ENCODE results near the gene DPF3. TPM values are rescaled to one million over a fixed set of nuclear protein-coding genes. Genes with fewer than 3 reads are reported as not detected.
A peak's percentile ranks its signal among the peaks of the same experiment; 100 is the strongest.

DPF3 gene
- polyA plus RNA-seq, 6 donors from 2014 or later: 4.2 to 9.0 (median 6.1) TPM

DNA sequence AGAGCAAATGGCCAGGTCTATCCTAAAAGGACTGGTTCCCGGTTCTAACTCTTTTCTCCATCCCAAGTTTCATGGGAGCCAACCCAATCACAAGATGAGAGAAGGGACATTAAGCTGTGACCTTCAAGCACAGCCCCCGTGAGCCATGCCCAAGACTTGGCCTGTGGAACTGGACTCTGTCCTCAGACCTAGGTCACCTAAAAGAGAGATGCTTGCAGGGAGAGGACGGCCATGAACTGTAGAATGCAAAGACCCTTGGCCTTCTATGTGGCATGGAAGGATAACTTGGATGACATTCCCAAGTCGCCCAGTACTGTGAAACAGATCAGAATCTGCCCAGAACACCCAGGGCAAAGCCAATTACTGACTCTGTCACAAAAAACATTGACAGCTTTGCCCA lies 263.5 kb downstream of the DPF3 start:
- no peak for DNase-seq
- ATAC-seq (ENCODE audit: low read depth in 2 of 2): no peak
- H3K36me3 Mint-ChIP-seq: peaks cover 0 to 8% of the 10 kb centered on the region in 2 donors
- peaks cover 6 to 8% (median 7%) of the 10 kb centered on the region in 3 donors for H3K27me3 Mint-ChIP-seq
- peak overlapping the region in 1 of 6 donors; percentile 18 for H3K27ac Mint-ChIP-seq
- no peak overlapping the region for H3K4me3 Mint-ChIP-seq
- H3K9me3 Mint-ChIP-seq: peaks cover 0 to 14% (median 7%) of the 10 kb centered on the region in 7 donors
- H3K4me1 Mint-ChIP-seq: peaks cover 13 to 18% (median 17%) of the 10 kb centered on the region in 3 donors

DNA sequence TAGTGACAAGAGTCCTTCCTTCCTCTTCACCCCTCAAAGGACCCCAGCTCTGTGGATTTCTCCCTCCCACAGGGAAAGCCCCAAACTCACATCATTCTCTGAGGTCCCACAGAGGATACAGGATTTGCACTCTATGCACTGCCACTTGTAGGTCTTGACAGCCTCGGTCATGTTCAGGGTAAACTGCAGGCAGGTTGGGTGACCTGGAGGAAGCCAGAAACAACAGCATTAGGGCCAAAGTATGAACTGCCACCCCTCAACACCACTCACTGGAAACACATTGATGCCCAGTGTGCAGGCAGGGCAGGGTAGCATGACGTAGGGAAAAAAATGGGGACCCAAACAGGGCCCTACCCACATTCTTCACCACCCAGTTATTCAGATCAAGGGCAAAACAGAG lies 264.4 kb downstream of the DPF3 start:
- no peak overlapping the region for H3K4me3 Mint-ChIP-seq
- H3K4me1 Mint-ChIP-seq: peaks cover 12 to 13% (median 13%) of the 10 kb centered on the region in 3 donors
- DNase-seq: no peak
- H3K36me3 Mint-ChIP-seq: peaks cover 0 to 8% of the 10 kb centered on the region in 2 donors
- ATAC-seq (ENCODE audit: low read depth in 2 of 2): no peak
- H3K9me3 Mint-ChIP-seq: peaks cover 0 to 14% (median 7%) of the 10 kb centered on the region in 7 donors
- H3K27ac Mint-ChIP-seq: peak overlapping the region in 1 of 6 donors; percentile 22
- peaks cover 6 to 8% (median 7%) of the 10 kb centered on the region in 3 donors for H3K27me3 Mint-ChIP-seq

DNA sequence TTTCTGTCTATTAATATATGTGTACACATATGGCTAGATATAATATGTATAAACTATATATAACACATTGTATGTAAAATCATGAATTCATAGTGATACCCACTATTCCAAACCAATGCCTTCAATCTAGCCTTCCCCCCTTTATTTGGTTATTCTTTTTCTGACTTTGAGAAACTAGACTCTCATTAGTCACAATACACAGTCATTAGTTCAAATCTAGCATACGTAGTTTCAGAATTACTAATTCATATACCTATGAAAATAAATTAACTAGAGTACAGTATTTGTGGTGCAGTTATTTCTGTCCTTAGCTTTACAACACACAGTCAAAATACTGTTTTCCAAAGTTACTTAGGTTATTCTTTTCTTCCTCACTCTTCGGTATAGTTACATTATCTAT lies 268.2 kb downstream of the DPF3 start:
- Mint-ChIP-seq H3K27me3 (no peaks in the 10 kb centered on the region), H3K9me3 (peaks cover 0 to 19% (median 7%) of the 10 kb centered on the region in 7 donors), H3K27ac (no peak overlapping the region), H3K4me3 (peak overlapping the region in 1 of 8 donors; percentile 61), H3K36me3 (peaks cover 7 to 16% of the 10 kb centered on the region in 2 donors), H3K4me1 (peaks cover 10 to 11% (median 10%) of the 10 kb centered on the region in 3 donors)
- DNase-seq: no peak
- ATAC-seq (ENCODE audit: low read depth in 2 of 2): no peak

DNA sequence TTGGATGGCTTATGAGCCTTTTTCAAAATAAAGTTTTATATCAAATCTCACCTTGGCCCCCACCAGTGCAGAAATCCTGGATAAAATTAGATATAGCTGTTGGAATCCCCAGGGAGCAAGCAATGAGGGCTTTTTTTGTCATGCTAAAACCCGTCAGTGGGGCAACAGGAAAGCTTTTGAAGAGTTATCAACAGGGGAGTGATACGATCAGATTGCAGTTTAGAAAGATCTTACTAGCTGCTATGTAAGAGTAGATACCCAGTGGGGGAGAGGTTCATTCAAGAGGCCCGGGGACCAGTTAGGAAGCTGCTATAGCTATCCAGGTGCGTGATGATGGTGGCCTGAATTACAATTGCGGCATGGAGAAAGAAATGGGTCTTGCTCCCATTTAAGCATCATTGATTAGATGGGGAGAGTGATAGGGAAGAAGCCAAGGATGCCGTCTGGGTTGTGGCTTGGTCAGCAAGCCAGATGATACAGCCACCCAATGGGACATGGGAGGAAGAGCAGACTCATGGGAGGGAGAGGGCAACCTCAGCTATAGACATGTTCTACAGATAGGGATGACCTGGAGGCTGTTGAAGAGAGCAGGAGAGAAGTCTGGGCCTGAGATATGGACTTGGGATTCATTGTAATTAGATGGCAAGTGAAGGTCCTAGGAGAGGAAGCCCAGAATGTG lies 272.4 kb downstream of the DPF3 start:
- H3K36me3 Mint-ChIP-seq: peaks cover 8 to 15% of the 10 kb centered on the region in 2 donors
- H3K9me3 Mint-ChIP-seq: peaks cover 0 to 11% (median 5%) of the 10 kb centered on the region in 7 donors
- peak overlapping the region in 2 of 6 donors; percentile 18 to 34 for H3K27ac Mint-ChIP-seq
- H3K4me3 Mint-ChIP-seq: no peak overlapping the region
- ATAC-seq (ENCODE audit: low read depth in 2 of 2) (no peak), DNase-seq (no peak)
- no peaks in the 10 kb centered on the region for H3K27me3 Mint-ChIP-seq
- H3K4me1 Mint-ChIP-seq: peaks cover 11 to 16% (median 14%) of the 10 kb centered on the region in 3 donors

DNA sequence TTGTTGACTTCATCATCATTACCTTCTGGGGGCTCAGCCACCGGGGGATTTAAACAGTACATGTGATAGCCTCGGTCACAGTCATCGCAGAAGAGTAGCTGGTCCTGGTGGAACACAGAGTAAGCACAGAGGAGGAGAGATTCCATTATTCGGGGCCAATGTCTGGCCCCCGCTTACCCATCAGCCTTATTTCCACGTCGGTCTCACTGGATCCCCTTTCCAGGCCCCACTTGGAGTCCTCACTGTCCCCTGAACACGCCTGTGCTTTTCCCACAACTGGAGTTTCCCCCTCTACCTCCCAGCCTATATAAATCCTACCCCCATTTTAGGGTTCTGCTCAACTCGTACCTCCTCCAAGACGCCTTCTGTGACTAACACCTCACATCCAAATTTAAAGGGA lies 274.0 kb downstream of the DPF3 start:
- DNase-seq: no peak
- Mint-ChIP-seq H3K4me3 (peak overlapping the region in 1 of 8 donors; percentile 27), H3K27me3 (no peaks in the 10 kb centered on the region), H3K9me3 (peaks cover 0 to 8% (median 0%) of the 10 kb centered on the region in 7 donors), H3K4me1 (peaks cover 14 to 30% (median 21%) of the 10 kb centered on the region in 3 donors), H3K36me3 (peaks cover 8 to 15% of the 10 kb centered on the region in 2 donors), H3K27ac (no peak overlapping the region)
- ATAC-seq (ENCODE audit: low read depth in 2 of 2): no peak

DNA sequence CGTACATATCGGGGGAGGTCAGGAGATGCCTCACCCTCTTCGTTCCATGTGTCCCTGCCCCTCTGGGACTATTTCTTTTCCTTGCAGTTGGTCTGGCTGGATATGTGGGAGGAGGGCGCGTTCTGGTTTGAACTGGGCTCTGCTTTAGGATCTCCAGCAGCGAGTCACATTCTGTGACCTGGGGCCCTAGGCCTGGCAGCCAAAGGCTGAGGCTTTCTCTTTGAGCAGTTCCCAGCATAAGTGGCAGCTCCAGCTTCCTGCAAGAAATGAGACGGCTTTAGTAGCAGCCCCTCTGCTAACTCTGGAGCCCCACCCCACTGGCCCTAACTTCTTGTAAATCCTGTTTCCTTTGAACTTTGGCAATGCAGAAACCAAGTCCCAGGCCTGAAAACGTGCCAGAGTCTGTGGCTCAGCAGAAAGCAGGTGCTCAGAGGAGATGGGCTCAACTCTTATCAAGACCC lies 274.8 kb downstream of the DPF3 start:
- DNase-seq: no peak
- H3K27me3 Mint-ChIP-seq: peaks cover 0 to under 1% (median 0%) of the 10 kb centered on the region in 3 donors
- H3K4me3 Mint-ChIP-seq: no peak overlapping the region
- H3K4me1 Mint-ChIP-seq: peaks cover 15 to 33% (median 21%) of the 10 kb centered on the region in 3 donors
- H3K27ac Mint-ChIP-seq: no peak overlapping the region
- peaks cover 0 to 8% (median 0%) of the 10 kb centered on the region in 7 donors for H3K9me3 Mint-ChIP-seq
- peaks cover 8 to 15% of the 10 kb centered on the region in 2 donors for H3K36me3 Mint-ChIP-seq
- no peak for ATAC-seq (ENCODE audit: low read depth in 2 of 2)

DNA sequence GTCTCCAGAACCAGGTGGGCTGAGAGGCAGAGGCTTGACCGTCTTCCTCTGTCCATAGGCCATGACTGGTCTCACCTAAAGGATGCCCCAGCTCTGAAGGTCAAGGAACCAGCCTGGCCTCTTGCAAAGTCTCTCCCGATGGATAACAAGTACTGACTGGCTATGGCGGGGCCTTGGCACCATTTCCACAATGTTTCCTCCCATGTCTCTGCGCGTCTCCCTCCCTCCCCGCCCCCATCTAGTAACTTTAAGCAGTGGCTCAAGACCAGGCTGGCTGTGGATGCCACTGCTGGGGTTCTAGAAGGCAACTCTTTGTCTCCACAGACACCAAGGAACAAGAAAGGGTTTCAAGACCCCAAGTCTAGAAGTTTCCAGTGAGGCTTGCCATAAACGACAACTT lies 275.5 kb downstream of the DPF3 start:
- H3K27ac Mint-ChIP-seq: peak overlapping the region in 1 of 6 donors; percentile 55
- H3K4me3 Mint-ChIP-seq: no peak overlapping the region
- DNase-seq (no peak), ATAC-seq (ENCODE audit: low read depth in 2 of 2) (no peak)
- H3K4me1 Mint-ChIP-seq: peaks cover 21 to 40% (median 27%) of the 10 kb centered on the region in 3 donors
- H3K9me3 Mint-ChIP-seq: peaks cover 0 to 6% (median 0%) of the 10 kb centered on the region in 7 donors
- H3K36me3 Mint-ChIP-seq: peaks cover 8 to 15% of the 10 kb centered on the region in 2 donors
- H3K27me3 Mint-ChIP-seq: peaks cover 0 to 7% (median 0%) of the 10 kb centered on the region in 3 donors

DNA sequence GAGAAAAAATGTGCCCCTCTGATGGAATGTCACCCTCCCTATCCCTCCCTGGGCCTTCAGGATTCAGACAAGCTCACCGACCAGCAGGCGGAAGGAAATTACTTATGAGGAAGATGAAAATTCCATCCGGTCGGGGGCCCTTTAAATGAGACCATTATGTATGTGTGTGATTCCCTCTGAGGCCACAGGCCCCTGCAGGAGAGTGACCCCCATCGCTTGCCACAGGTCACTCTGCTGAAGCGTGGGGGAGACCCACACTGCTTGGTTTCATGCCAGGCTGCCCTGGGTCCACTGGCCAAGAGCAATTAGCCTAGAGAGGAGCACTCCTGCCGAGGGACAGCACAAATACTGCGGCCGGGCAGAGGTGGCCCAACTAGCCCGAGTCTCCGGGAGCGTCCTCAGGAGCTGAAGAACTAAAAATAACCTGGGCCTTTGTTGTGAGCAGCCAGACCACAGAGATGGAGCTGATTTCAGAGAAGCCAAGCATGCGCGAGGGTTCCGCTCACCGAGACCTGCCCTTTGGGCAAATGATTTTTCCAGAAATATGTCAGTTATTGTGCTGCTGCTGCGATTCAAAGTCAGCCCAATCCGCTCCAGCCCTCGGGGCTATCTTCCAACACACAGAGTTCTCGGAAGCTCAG lies 276.4 kb downstream of the DPF3 start:
- Mint-ChIP-seq H3K4me1 (peaks cover 21 to 46% (median 28%) of the 10 kb centered on the region in 3 donors), H3K27me3 (peaks cover 0 to 7% (median 0%) of the 10 kb centered on the region in 3 donors), H3K4me3 (no peak overlapping the region), H3K36me3 (peaks cover 8 to 15% of the 10 kb centered on the region in 2 donors), H3K9me3 (peaks cover 0 to 5% (median 0%) of the 10 kb centered on the region in 7 donors), H3K27ac (peak overlapping the region in 2 of 6 donors; percentile 47 to 55)
- no peak for ATAC-seq (ENCODE audit: low read depth in 2 of 2)
- DNase-seq: no peak

DNA sequence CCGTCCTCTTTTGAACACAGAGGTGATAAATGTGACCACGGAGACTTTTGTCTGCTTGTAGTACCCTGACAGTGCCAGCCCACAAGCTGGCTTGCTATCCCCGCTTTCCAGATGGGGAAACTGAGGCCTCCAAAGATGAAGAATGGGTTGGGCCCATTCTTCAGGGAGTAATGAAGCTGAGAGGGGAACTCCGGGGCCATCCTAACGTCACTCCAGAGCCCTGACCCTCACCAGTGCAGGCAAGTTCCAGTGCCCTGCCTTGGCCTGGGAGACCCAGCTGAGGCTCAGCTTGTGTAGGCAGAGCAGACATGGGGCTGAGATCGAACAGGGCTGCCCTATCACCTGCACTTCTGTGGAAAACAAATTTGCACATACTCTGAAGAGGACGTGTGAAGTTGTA lies 277.1 kb downstream of the DPF3 start:
- Mint-ChIP-seq H3K27me3 (peaks cover 0 to 7% (median 0%) of the 10 kb centered on the region in 3 donors), H3K36me3 (peaks cover 6 to 12% of the 10 kb centered on the region in 2 donors), H3K4me1 (peaks cover 20 to 49% (median 30%) of the 10 kb centered on the region in 3 donors), H3K27ac (peak overlapping the region in 1 of 6 donors; percentile 29), H3K4me3 (no peak overlapping the region), H3K9me3 (peaks cover 0 to 5% (median 0%) of the 10 kb centered on the region in 7 donors)
- ATAC-seq (ENCODE audit: low read depth in 2 of 2) (no peak), DNase-seq (no peak)

DNA sequence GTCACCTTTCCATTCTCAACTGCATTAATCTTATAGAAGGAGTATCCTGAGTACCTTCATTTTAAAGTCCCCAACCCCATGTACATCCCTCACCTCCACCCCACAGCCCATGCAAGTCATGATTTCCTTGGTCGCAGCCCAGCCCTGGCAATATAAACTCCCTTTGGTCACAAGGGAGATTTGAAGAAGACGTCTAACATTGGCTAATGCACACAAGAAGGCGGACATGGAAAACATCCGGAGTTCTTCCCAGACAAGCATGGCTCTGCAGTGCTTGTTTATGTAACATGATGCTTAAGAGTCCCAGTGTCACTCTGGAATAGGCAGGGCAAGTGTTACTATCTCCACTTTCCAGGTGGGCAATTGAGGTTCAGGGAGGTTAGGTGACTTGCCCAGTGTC lies 277.6 kb downstream of the DPF3 start:
- peaks cover under 1 to 8% of the 10 kb centered on the region in 2 donors for H3K36me3 Mint-ChIP-seq
- peaks cover 0 to 3% (median 0%) of the 10 kb centered on the region in 7 donors for H3K9me3 Mint-ChIP-seq
- DNase-seq (no peak), ATAC-seq (ENCODE audit: low read depth in 2 of 2) (no peak)
- H3K27me3 Mint-ChIP-seq: peaks cover 0 to 7% (median 0%) of the 10 kb centered on the region in 3 donors
- peak overlapping the region in 1 of 8 donors; percentile 13 for H3K4me3 Mint-ChIP-seq
- peaks cover 14 to 48% (median 24%) of the 10 kb centered on the region in 3 donors for H3K4me1 Mint-ChIP-seq
- H3K27ac Mint-ChIP-seq: peak overlapping the region in 1 of 6 donors; percentile 29

DNA sequence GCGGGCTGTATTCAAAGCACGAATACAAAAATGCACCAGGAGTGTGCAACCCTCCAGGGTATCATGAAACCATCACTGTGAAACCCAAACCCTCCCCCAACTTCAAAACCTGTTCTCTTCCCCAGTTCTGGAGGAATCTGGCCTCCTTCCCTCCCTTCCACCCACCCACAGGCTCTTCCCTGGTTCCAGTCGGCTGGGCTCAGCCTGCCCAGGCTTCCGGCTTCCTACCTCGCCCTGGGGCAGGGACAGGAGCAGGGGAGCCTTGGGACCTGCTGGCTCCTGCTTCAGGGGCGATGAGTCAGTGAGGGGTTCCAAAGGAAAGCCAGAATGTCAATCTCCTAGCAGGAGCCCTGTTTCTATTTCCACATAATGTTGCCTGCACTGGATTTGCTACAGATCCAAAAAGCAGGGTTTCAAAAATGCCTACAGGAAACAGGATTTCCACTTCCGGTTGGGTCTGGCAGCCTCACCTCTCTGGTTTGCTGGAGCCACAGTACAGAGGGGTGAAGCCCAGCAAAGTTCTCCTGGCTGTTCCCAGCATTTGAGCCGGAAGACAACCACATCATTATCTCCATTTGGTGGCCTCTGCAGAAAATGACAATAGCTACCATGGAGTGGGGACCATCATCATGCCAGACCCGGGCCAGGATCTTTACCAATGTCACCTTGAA lies 278.3 kb downstream of the DPF3 start:
- Mint-ChIP-seq H3K36me3 (peaks cover 0 to 8% of the 10 kb centered on the region in 2 donors), H3K27me3 (peaks cover 0 to 7% (median 0%) of the 10 kb centered on the region in 3 donors), H3K4me3 (peak overlapping the region in 1 of 8 donors; percentile 25), H3K9me3 (peaks cover 0 to under 1% (median 0%) of the 10 kb centered on the region in 7 donors), H3K4me1 (peaks cover 10 to 43% (median 20%) of the 10 kb centered on the region in 3 donors), H3K27ac (peak overlapping the region in 3 of 6 donors; percentile 33 to 54 (median 37))
- DNase-seq (no peak), ATAC-seq (ENCODE audit: low read depth in 2 of 2) (no peak)

DNA sequence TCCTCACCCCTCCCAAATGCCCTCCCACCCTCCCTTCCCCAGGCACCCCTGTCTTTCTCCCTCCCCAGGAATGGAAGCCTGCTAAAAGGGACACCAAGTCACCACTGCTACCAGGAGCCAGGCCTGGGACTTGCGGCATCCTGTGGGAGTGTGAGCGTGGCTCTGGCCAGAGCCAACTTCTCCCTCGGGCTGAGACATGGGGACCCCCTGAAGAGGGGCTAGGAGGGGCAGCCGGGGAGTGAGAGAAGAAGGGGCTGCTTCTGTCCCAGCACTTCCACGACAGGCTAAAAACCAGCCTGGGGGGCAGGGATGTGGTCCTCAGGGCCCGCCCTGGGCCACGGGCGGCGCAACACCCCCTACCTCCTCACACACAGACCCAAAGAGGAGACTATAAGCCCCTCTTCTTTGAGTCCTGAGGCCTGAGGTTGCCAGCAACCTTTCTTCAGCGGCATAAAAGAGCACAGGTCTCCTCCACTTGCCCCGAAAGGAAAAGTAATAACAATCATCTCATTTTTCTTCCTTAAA lies 278.9 kb downstream of the DPF3 start:
- DNase-seq (no peak), ATAC-seq (ENCODE audit: low read depth in 2 of 2) (no peak)
- H3K9me3 Mint-ChIP-seq: no peaks in the 10 kb centered on the region
- H3K4me3 Mint-ChIP-seq: no peak overlapping the region
- peaks cover 0 to 5% of the 10 kb centered on the region in 2 donors for H3K36me3 Mint-ChIP-seq
- H3K4me1 Mint-ChIP-seq: peaks cover 10 to 38% (median 18%) of the 10 kb centered on the region in 3 donors
- H3K27me3 Mint-ChIP-seq: peaks cover 0 to 7% (median 0%) of the 10 kb centered on the region in 3 donors
- H3K27ac Mint-ChIP-seq: no peak overlapping the region

DNA sequence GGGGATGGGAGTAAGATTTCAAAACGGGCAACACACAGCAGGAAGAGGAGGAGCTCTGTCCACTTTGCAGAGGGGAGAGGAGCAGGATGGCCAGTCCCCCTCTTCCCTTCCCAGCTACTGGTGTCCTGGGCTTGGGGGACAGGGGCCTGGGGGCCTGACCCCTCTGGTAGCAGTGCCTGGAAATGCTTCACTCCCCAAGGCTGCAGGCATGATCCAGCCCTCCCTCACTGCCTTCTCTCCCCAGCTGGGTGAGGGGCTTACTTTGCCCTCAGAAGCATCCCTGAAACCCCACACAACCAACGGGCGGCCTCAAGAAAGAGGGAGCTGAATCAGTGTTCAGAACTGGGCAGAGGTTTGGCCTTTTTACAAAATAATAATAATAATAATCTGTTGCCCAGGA lies 279.5 kb downstream of the DPF3 start:
- Mint-ChIP-seq H3K4me1 (peaks cover 10 to 44% (median 18%) of the 10 kb centered on the region in 3 donors), H3K36me3 (no peaks in the 10 kb centered on the region), H3K4me3 (no peak overlapping the region), H3K27me3 (peaks cover 0 to 7% (median 0%) of the 10 kb centered on the region in 3 donors), H3K27ac (peak overlapping the region in 2 of 6 donors; percentile 12 to 73), H3K9me3 (no peaks in the 10 kb centered on the region)
- ATAC-seq (ENCODE audit: low read depth in 2 of 2) (no peak), DNase-seq (no peak)

Measured in naive B cell (primary cell).